GM19239 (cell line): ENCODE data around the gene GAST.
"Not testable (repeated sequence)": the region's sequence is repeated elsewhere in the genome, so short reads cannot be mapped to it uniquely, and the experiment has no call there.

Source experiments
- DNase-seq: peaks from one replicate; pipeline ENCODE4 v3.0.0; 2011; ENCODE audit warnings: low spot score; ENCODE audit not compliant: insufficient read length
- FAIRE-seq: peaks from 2 replicates; lab custom pipeline; 2011; peaks lifted over from hg19 to GRCh38; lab: Jason Lieb, UNC

Gene GAST

GRCh38 chr17:41711669-41712400, at the start of gene GAST:
Gene GAST (plus strand): TSS chr17:41712331. CDS start chr17:41715437, 3,106 bp downstream.
- FAIRE-seq (no peak), DNase-seq (no peak)

GRCh38 chr17:41663451-41664171, 48.5 kb upstream of the GAST start:
- FAIRE-seq = no peak

GRCh38 chr17:41664172-41664457, 48.0 kb upstream of the GAST start:
- FAIRE-seq = no peak

More at GRCh38 chr17:41663451-41664171, 48.5 kb upstream of the GAST start:
- no peak for DNase-seq

GRCh38 chr17:41664587-41665565, 47.3 kb upstream of the GAST start:
- FAIRE-seq (no peak), DNase-seq (no peak)

More at GRCh38 chr17:41664172-41664457, 48.0 kb upstream of the GAST start:
- no peak for DNase-seq

GRCh38 chr17:41665566-41666236, 46.4 kb upstream of the GAST start:
- DNase-seq (peak; percentile 77), FAIRE-seq (peak; percentile 85)

- DNase-seq = no peak
- FAIRE-seq = peak; percentile 35
These were observed 45.9 kb upstream of the GAST start for GRCh38 chr17:41666237-41666641.

GRCh38 chr17:41666708-41667279, 45.3 kb upstream of the GAST start:
- DNase-seq = peak; percentile 71
- peak; percentile 87 for FAIRE-seq

GRCh38 chr17:41667280-41668041, 44.7 kb upstream of the GAST start:
- FAIRE-seq = no peak
- DNase-seq = no peak

GRCh38 chr17:41672153-41672552, 40.0 kb upstream of the GAST start:
- FAIRE-seq (no peak), DNase-seq (no peak)

- FAIRE-seq, DNase-seq: not testable (repeated sequence)
These were observed 36.7 kb upstream of the GAST start for GRCh38 chr17:41675157-41676057.

GRCh38 chr17:41676058-41676419, 36.1 kb upstream of the GAST start:
- DNase-seq = no peak
- no peak for FAIRE-seq

- FAIRE-seq (no peak), DNase-seq (no peak)
These were observed 33.7 kb upstream of the GAST start for GRCh38 chr17:41678411-41678906.

- FAIRE-seq = peak; percentile 90
- DNase-seq = no peak
These were observed 33.0 kb upstream of the GAST start for GRCh38 chr17:41678907-41679739.

- no peak for DNase-seq
- FAIRE-seq = no peak
These were observed 32.2 kb upstream of the GAST start for GRCh38 chr17:41679740-41680425.

GRCh38 chr17:41680426-41681040, 31.6 kb upstream of the GAST start:
- DNase-seq = no peak
- no peak for FAIRE-seq

GRCh38 chr17:41681776-41682175, 30.4 kb upstream of the GAST start:
- no peak for DNase-seq
- FAIRE-seq = no peak
